Measurements from ENCODE around the gene ARHGAP6. TPM values are rescaled to one million over a fixed set of nuclear protein-coding genes. Genes with fewer than 3 reads are reported as not detected.

Gene ARHGAP6
- polyA plus RNA-seq, 3 donors: 0.31 to 1.1 (median 0.40) TPM

- WGBS (ENCODE audit: insufficient coverage): no CpG with 5 or more reads among the region's 2 CpGs
- peaks cover 0 to 2% (median 2%) of the 10 kb centered on the region in 3 donors for H3K27me3 Mint-ChIP-seq (ENCODE audit: low read depth in 3 of 3)
- H3K4me1 ChIP-seq (ENCODE audit: control insufficient read depth in 1 of 2, insufficient read depth in 2 of 2, low read length in 2 of 2): no peaks in the 10 kb centered on the region
- H3K36me3 Mint-ChIP-seq: no peaks in the 10 kb centered on the region
- no peak overlapping the region for H3K9ac ChIP-seq (ENCODE audit: insufficient read depth, low read length, poor library complexity, severe bottlenecking)
- DNase-seq: no peak
- H3K4me3 ChIP-seq (replicated peaks in 1 of 3; ENCODE audit: low read depth in 2 of 3, low read length in 3 of 3): no peak overlapping the region
- no peak overlapping the region for H3K27ac Mint-ChIP-seq
- intact Hi-C loops (cut with micrococcal nuclease): no loop called here
- H3K4me2 ChIP-seq (replicated peaks; ENCODE audit: extremely low read depth, low read length, poor library complexity, severe bottlenecking): no peak overlapping the region
- H3K4me1 Mint-ChIP-seq: no peaks in the 10 kb centered on the region
- no peak overlapping the region for H3K27ac ChIP-seq (ENCODE audit: low read depth in 1 of 2, low read length in 2 of 2)
- no peaks in the 10 kb centered on the region for H3K27me3 ChIP-seq (ENCODE audit: control insufficient read depth in 2 of 2, insufficient read depth in 2 of 2, low read length in 2 of 2)
- no peaks in the 10 kb centered on the region for H3K9me3 ChIP-seq (replicated peaks in 1 of 2; ENCODE audit: control insufficient read depth in 1 of 2, insufficient read depth in 1 of 2, low read length in 2 of 2)
- no peak overlapping the region for H2AFZ ChIP-seq (ENCODE audit: insufficient read depth, low read depth, low read length, poor library complexity, severe bottlenecking)
- H3K79me2 ChIP-seq (ENCODE audit: insufficient read depth, low read length): no peaks in the 10 kb centered on the region
- no peaks in the 10 kb centered on the region for H4K20me1 ChIP-seq (ENCODE audit: insufficient read depth, low read length)
- no peaks in the 10 kb centered on the region for H3K36me3 ChIP-seq (replicated peaks in 1 of 2; ENCODE audit: control insufficient read depth in 1 of 2, insufficient read depth in 2 of 2, low read length in 2 of 2)
- no peak for TF ChIP-seq CTCF (IDR thresholded peaks at IDR 0.05)
- no peaks in the 10 kb centered on the region for H3K9me3 Mint-ChIP-seq
- no peak overlapping the region for H3K4me3 Mint-ChIP-seq
These were observed 205.4 kb downstream of the ARHGAP6 start for GRCh38 chrX:11460347-11460746.

- no peaks in the 10 kb centered on the region for H3K79me2 ChIP-seq (ENCODE audit: insufficient read depth, low read length)
- Mint-ChIP-seq H3K36me3 (no peaks in the 10 kb centered on the region), H3K27me3 (ENCODE audit: low read depth in 3 of 3) (peaks cover 0 to 2% (median 2%) of the 10 kb centered on the region in 3 donors), H3K4me3 (no peak overlapping the region), H3K27ac (no peak overlapping the region), H3K4me1 (no peaks in the 10 kb centered on the region), H3K9me3 (peaks cover 0 to 4% (median 0%) of the 10 kb centered on the region in 7 donors)
- H2AFZ ChIP-seq (ENCODE audit: insufficient read depth, low read depth, low read length, poor library complexity, severe bottlenecking): no peak overlapping the region
- H3K4me2 ChIP-seq (replicated peaks; ENCODE audit: extremely low read depth, low read length, poor library complexity, severe bottlenecking): no peak overlapping the region
- no peaks in the 10 kb centered on the region for H3K4me1 ChIP-seq (ENCODE audit: control insufficient read depth in 1 of 2, insufficient read depth in 2 of 2, low read length in 2 of 2)
- no peak for DNase-seq
- no peaks in the 10 kb centered on the region for H4K20me1 ChIP-seq (ENCODE audit: insufficient read depth, low read length)
- H3K27me3 ChIP-seq (ENCODE audit: control insufficient read depth in 2 of 2, insufficient read depth in 2 of 2, low read length in 2 of 2): no peaks in the 10 kb centered on the region
- no peaks in the 10 kb centered on the region for H3K36me3 ChIP-seq (replicated peaks in 1 of 2; ENCODE audit: control insufficient read depth in 1 of 2, insufficient read depth in 2 of 2, low read length in 2 of 2)
- WGBS (ENCODE audit: insufficient coverage): no CpG with 5 or more reads among the region's 3 CpGs
- no peak overlapping the region for H3K9ac ChIP-seq (ENCODE audit: insufficient read depth, low read length, poor library complexity, severe bottlenecking)
- no peak overlapping the region for H3K27ac ChIP-seq (ENCODE audit: low read depth in 1 of 2, low read length in 2 of 2)
- no peak for TF ChIP-seq CTCF (IDR thresholded peaks at IDR 0.05)
- H3K4me3 ChIP-seq (replicated peaks in 1 of 3; ENCODE audit: low read depth in 2 of 3, low read length in 3 of 3): no peak overlapping the region
- no peaks in the 10 kb centered on the region for H3K9me3 ChIP-seq (replicated peaks in 1 of 2; ENCODE audit: control insufficient read depth in 1 of 2, insufficient read depth in 1 of 2, low read length in 2 of 2)
- intact Hi-C loops (cut with micrococcal nuclease): no loop called here
These were observed 207.6 kb downstream of the ARHGAP6 start for GRCh38 chrX:11458170-11458569.
